Upper lobe of left lung (tissue), 4 donors: ENCODE measurements around the gene AMER3.

Source experiments
- EP300 ChIP-seq, 4 donors: sonication (generic); formaldehyde crosslinking; IDR thresholded peaks; one replicate each; pipeline ENCODE4 v1.5.1; 2017; ENCODE audit warnings: antibody characterized with exemption in 4 of 4, control low read depth in 2 of 4
- POLR2A ChIP-seq, 4 donors: fragments of 450-650 bp; IDR thresholded peaks; one replicate each; pipeline ENCODE4 v1.5.1; 2016 to 2017; ENCODE audit warnings: antibody characterized with exemption in 4 of 4, mild to moderate bottlenecking in 2 of 4
- TF ChIP-seq, protein P1 (sequence below), 6 experiments: fragments of 450-650 bp in 4 of 6; fragments of 200-600 bp in 2 of 6; sonication (generic) in 2 of 6; IDR thresholded peaks; one replicate each; pipeline ENCODE4 v1.5.1; 2016 to 2019; ENCODE audit warnings: antibody characterized with exemption in 6 of 6

DNA sequence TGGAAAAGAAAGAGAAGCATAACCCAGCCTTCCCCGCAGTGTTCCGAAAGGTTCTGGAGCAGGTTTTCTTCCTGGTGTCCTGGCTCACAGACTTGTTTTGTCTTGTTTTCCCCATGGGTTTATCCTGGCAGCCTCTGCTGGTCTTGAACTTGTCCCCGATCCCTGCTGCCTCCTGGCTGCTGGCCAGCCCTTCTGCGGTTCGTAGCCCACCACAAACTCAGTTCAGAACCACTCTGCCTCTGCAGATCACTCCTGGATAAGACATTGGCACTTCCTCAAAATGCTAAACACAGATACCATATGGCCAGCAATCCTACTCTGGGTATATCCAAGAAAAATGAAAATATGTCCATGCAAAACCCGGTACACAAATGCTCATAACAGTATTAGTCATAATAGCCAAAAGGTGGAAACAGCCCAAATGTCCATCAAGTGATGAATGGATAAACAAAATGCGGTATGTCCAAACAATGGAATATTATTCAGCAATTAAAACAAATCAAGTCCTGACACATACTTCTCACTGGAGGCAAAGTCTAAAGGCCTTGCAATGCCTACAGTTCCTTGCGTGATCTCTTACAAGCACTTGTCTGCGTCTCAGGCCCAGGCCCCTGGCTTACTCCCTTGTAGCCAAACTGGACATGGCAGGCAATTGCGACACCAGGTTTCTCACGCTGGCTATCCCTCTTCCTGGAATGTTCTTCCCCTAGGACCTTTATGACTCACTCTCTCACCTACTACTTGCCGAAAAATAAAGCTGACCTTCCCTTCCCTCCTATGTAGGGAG, 53.3 kb downstream of the AMER3 start:
- TF ChIP-seq, protein P1, sequence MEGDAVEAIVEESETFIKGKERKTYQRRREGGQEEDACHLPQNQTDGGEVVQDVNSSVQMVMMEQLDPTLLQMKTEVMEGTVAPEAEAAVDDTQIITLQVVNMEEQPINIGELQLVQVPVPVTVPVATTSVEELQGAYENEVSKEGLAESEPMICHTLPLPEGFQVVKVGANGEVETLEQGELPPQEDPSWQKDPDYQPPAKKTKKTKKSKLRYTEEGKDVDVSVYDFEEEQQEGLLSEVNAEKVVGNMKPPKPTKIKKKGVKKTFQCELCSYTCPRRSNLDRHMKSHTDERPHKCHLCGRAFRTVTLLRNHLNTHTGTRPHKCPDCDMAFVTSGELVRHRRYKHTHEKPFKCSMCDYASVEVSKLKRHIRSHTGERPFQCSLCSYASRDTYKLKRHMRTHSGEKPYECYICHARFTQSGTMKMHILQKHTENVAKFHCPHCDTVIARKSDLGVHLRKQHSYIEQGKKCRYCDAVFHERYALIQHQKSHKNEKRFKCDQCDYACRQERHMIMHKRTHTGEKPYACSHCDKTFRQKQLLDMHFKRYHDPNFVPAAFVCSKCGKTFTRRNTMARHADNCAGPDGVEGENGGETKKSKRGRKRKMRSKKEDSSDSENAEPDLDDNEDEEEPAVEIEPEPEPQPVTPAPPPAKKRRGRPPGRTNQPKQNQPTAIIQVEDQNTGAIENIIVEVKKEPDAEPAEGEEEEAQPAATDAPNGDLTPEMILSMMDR (IDR thresholded peaks at IDR 0.05): no peak
- no peak for TF ChIP-seq POLR2A (IDR thresholded peaks at IDR 0.05)
- no peak for TF ChIP-seq EP300 (IDR thresholded peaks at IDR 0.05)
